K562 (cell line): ENCODE measurements around the gene SIRPA. TPM values are rescaled to one million over a fixed set of nuclear protein-coding genes. Genes with fewer than 3 reads are reported as not detected.

Source experiments
- ATAC-seq: fragments of 200-7000 bp; cut with Tn5 transposase; 3 replicates; pipeline ENCODE4 v1.9.1; 2020; ENCODE audit warnings: moderate library complexity
- BruUV-seq: library from RNA; stranded (reverse); fragments of 400-500 nt; replicated peaks from 2 replicates; lab custom pipeline; 2021; lab: Mats Ljungman, UMichigan
- CTCF ChIA-PET: fragments of 300-600 bp; formaldehyde crosslinking; extraction: SDS; loops from one replicate; lab custom pipeline; 2021; ENCODE audit warnings: low intra/inter-chr PET ratio; lab: Yijun Ruan, JAX
- POLR2A ChIA-PET: fragments of 300-600, 350-650 bp; sonication (Branson Sonifier 250); formaldehyde crosslinking; extraction: SDS; loops from one replicate; lab custom pipeline; 2021; ENCODE audit warnings: antibody characterized with exemption, inconsistent platforms; lab: Yijun Ruan, JAX
- DNase-seq, 4 experiments: peaks; one replicate each; pipeline versions ENCODE4 v3.0.0 to v3.0.0-alpha.2; 2011 to 2018; ENCODE audit warnings: low spot score in 3 of 4, mixed read lengths in 3 of 4; ENCODE audit errors: extremely low read depth in 1 of 4
- FAIRE-seq: peaks from 2 replicates; lab custom pipeline; 2011; peaks lifted over from hg19 to GRCh38; lab: Jason Lieb, UNC
- H2AFZ ChIP-seq: 2 replicates; pipeline ENCODE4 v1.6.0; 2011; ENCODE audit warnings: low read depth, low read length, control low read depth, inconsistent platforms
- H3K27ac ChIP-seq: fragments of 200-600 bp; 3 replicates; pipeline ENCODE4 v1.8.0; 2011; ENCODE audit warnings: low read depth, mild to moderate bottlenecking, control low read depth, inconsistent platforms, low read length, moderate library complexity, mixed read lengths; ENCODE audit errors: extremely low read depth
- H3K27me3 ChIP-seq, 2 experiments: fragments of 300-600 bp in 1 of 2; 2 replicates in 1 of 2; 3 replicates in 1 of 2; pipeline versions ENCODE4 v1.6.0 to v1.8.0; 2011; ENCODE audit warnings: inconsistent platforms in 2 of 2, low read length in 2 of 2, mild to moderate bottlenecking in 1 of 2, mixed read lengths in 1 of 2, moderate library complexity in 1 of 2; ENCODE audit not compliant: control insufficient read depth in 2 of 2, insufficient read depth in 2 of 2
- H3K36me3 ChIP-seq: fragments of 300-600 bp; 3 replicates; pipeline ENCODE4 v1.8.0; 2011; ENCODE audit warnings: mild to moderate bottlenecking, low read length, inconsistent platforms; ENCODE audit not compliant: control insufficient read depth, insufficient read depth
- H3K4me1 ChIP-seq, 2 experiments: fragments of 200-600 bp in 1 of 2; replicated peaks in 1 of 2; 2 replicates in 1 of 2; 3 replicates in 1 of 2; pipeline versions ENCODE4 v1.5.1 to v1.8.0; 2011; ENCODE audit warnings: inconsistent platforms in 2 of 2, low read length in 2 of 2, mild to moderate bottlenecking in 1 of 2, mixed read lengths in 1 of 2, moderate library complexity in 1 of 2; ENCODE audit not compliant: control insufficient read depth in 2 of 2, insufficient read depth in 2 of 2
- H3K4me2 ChIP-seq: 2 replicates; pipeline ENCODE4 v1.6.1; 2011; ENCODE audit warnings: low read length, control low read depth, inconsistent platforms, mixed read lengths; ENCODE audit not compliant: insufficient read depth
- H3K4me3 ChIP-seq: fragments of 200-600 bp; sonication (generic), shearing (Covaris generic); 2 replicates; pipeline ENCODE4 v1.5.1; 2016; ENCODE audit warnings: control low read depth, inconsistent platforms
- H3K79me2 ChIP-seq: fragments of 200-600 bp; 3 replicates; pipeline ENCODE4 v1.8.0; 2011; ENCODE audit warnings: low read length, inconsistent platforms; ENCODE audit not compliant: control insufficient read depth, insufficient read depth
- H3K9ac ChIP-seq, 2 experiments: 2 replicates each; pipeline versions ENCODE4 v1.6.0 to v1.6.1; 2011; ENCODE audit warnings: low read depth in 2 of 2, low read length in 2 of 2, control low read depth in 1 of 2, inconsistent platforms in 1 of 2, mild to moderate bottlenecking in 1 of 2, mixed read lengths in 1 of 2; ENCODE audit not compliant: insufficient read depth in 1 of 2
- H3K9me1 ChIP-seq: one replicate; pipeline ENCODE4 v1.6.0; 2011; ENCODE audit warnings: inconsistent platforms, mild to moderate bottlenecking, low read length, moderate library complexity; ENCODE audit not compliant: control insufficient read depth, insufficient read depth
- H3K9me3 ChIP-seq: replicated peaks from 2 replicates; pipeline ENCODE4 v1.5.1; 2011; ENCODE audit warnings: low read depth, low read length, inconsistent platforms; ENCODE audit not compliant: control insufficient read depth, insufficient read depth
- H4K20me1 ChIP-seq: replicated peaks from 2 replicates; pipeline ENCODE4 v1.6.1; 2011; ENCODE audit warnings: low read length, inconsistent platforms, mixed read lengths; ENCODE audit not compliant: control insufficient read depth, insufficient read depth
- C11orf30 ChIP-seq: fragments of 450-650 bp; IDR thresholded peaks from 2 replicates; pipeline ENCODE4 v1.6.1; 2016; ENCODE audit warnings: low read depth, mild to moderate bottlenecking
- CREM ChIP-seq: IDR thresholded peaks from 2 replicates; pipeline ENCODE4 v1.6.1; 2014; ENCODE audit warnings: antibody characterized with exemption, low read depth
- GABPA ChIP-seq: fragments of 200-800 bp; sonication (Bioruptor generic); conservative IDR thresholded peaks from 2 replicates; pipeline ENCODE4 v1.6.1; 2016; ENCODE audit warnings: low read depth, missing genetic modification characterization, missing compliant biosample characterization
- HDAC8 ChIP-seq: fragments of 450-650 bp; IDR thresholded peaks from 2 replicates; pipeline ENCODE4 v1.6.1; 2016; ENCODE audit warnings: mild to moderate bottlenecking, missing genetic modification characterization, moderate library complexity, missing compliant biosample characterization
- JUN ChIP-seq, 2 experiments: sonication (generic) in 1 of 2; formaldehyde crosslinking in 1 of 2; IDR thresholded peaks; 2 replicates each; pipeline versions ENCODE4 v1.6.1 to v1.8.0; 2012 to 2022; ENCODE audit warnings: borderline replicate concordance in 2 of 2, mild to moderate bottlenecking in 2 of 2, improper control_type of control experiment in 1 of 2, low read depth in 1 of 2, low read length in 1 of 2, missing genetic modification reagents in 1 of 2
- PHF8 ChIP-seq: fragments of 200-600 bp; sonication (generic); IDR thresholded peaks from 2 replicates; pipeline ENCODE4 v1.6.1; 2012; ENCODE audit warnings: mixed run types, mild to moderate bottlenecking, inconsistent platforms, low read length, moderate library complexity, borderline replicate concordance
- SMARCC2 ChIP-seq: fragments of 450-650 bp; IDR thresholded peaks from 2 replicates; pipeline ENCODE4 v1.6.1; 2017; ENCODE audit warnings: antibody characterized with exemption, moderate library complexity, mild to moderate bottlenecking, low read depth
- SRSF3 ChIP-seq: fragments of 200-400 bp; formaldehyde crosslinking; IDR thresholded peaks from 2 replicates; pipeline ENCODE4 v1.6.1; 2016; ENCODE audit warnings: mild to moderate bottlenecking, low read length, moderate library complexity; ENCODE audit not compliant: insufficient read depth
- STAT5A ChIP-seq: IDR thresholded peaks from 2 replicates; pipeline ENCODE4 v1.6.1; 2012; ENCODE audit warnings: low read length, inconsistent platforms, borderline replicate concordance
- TEAD4 ChIP-seq, 2 experiments: sonication (generic) in 1 of 2; formaldehyde crosslinking in 1 of 2; IDR thresholded peaks; 2 replicates each; pipeline versions ENCODE4 v1.6.1 to v1.8.0; 2012 to 2022; ENCODE audit warnings: borderline replicate concordance in 1 of 2, inconsistent platforms in 1 of 2, low read length in 1 of 2, mild to moderate bottlenecking in 1 of 2, missing genetic modification reagents in 1 of 2
- TSC22D4 ChIP-seq: fragments of 450-650 bp; IDR thresholded peaks from 2 replicates; pipeline ENCODE4 v1.6.1; 2016; ENCODE audit warnings: missing genetic modification characterization, missing biosample characterization, control low read depth
- ZC3H4 ChIP-seq: sonication (generic); formaldehyde crosslinking; IDR thresholded peaks from 2 replicates; pipeline ENCODE4 v1.9.0; 2021; ENCODE audit warnings: missing genetic modification reagents, borderline replicate concordance
- ZNF121 ChIP-seq: sonication (generic); formaldehyde crosslinking; conservative IDR thresholded peaks from 2 replicates; pipeline ENCODE4 v1.8.0; 2022; ENCODE audit warnings: missing genetic modification reagents
- ZNF3 ChIP-seq: fragments of 250-450 bp; sonication (Bioruptor Pico); IDR thresholded peaks from 2 replicates; pipeline ENCODE4 v1.5.0; 2021; ENCODE audit warnings: mild to moderate bottlenecking, moderate library complexity
- in situ Hi-C: fragments of 300-500 bp; cut with MboI; formaldehyde crosslinking; loops from 4 replicates; pipeline ENCODE4 v1.15.0; 2018; ENCODE audit warnings: inconsistent platforms, mixed read lengths
- intact Hi-C: fragments of 100-400 bp; cut with micrococcal nuclease; formaldehyde crosslinking; loops from 2 replicates; pipeline ENCODE4 v1.14.2; 2022
- polyA plus RNA-seq, 8 experiments: library from polyadenylated mRNA; depleted of rRNA in 4 of 8; stranded (reverse) in 5 of 8; unstranded in 3 of 8; fragments of >200 nt; fragmentation: Nextera tagmentation in 2 of 8; fragmentation: Illumina TruSeq in 1 of 8; extraction: Ambion mirVana in 2 of 8; extraction: Trizol in 1 of 8; gene quantifications; 2 replicates each; pipeline versions ENCODE4 v1.2.1 to v1.2.3, GENCODE V29; 2011 to 2014; ENCODE audit warnings: inconsistent platforms in 1 of 8, missing spikeins in 1 of 8
- total RNA-seq, 7 experiments: library from RNA; depleted of rRNA in 6 of 7; stranded (reverse); fragments of >200 nt in 6 of 7; fragmentation: Illumina TruSeq in 2 of 7; extraction: Trizol in 2 of 7; gene quantifications; 2 replicates each; pipeline versions ENCODE4 v1.2.1 to v1.2.3, GENCODE V29; 2011 to 2021; ENCODE audit warnings: low replicate concordance in 1 of 7
- TF ChIP-seq, protein P1 (sequence below): fragments of 450-650 bp; IDR thresholded peaks from one replicate; pipeline ENCODE4 v1.6.1; 2018; ENCODE audit warnings: mild to moderate bottlenecking, moderate library complexity; ENCODE audit not compliant: partially characterized antibody

Gene SIRPA
- total and polyA plus RNA-seq, 9 of the 15 experiments (the other 6 are each of a cell fraction or from before 2014, with no cell fraction given), result 0.01 to 0.40 (median 0.11) TPM; not detected in 2

DNA sequence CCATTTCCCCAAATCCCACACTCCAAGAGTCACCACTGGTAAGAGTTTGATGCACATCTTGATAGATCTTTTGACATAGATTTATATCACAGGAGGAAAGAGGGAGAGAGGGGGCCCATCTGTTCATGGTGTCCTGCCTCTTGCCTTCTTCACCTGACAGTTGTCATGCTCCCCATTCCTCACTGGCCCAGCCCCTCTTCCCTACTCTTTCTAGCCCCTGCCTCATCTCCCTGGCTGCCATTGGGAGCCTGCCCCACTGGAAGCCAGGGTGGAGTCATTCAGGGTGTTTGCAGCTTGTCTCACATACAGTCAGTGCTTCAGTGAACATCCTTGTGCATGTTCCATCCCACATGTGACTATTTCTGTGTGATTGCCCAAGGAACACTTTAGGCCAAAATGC, 27.6 kb downstream of the SIRPA start:
- no peak for TF ChIP-seq ZC3H4
- no peak for TF ChIP-seq STAT5A
- TF ChIP-seq JUN (IDR thresholded peaks at IDR 0.05; ENCODE audit: borderline replicate concordance, low read depth, low read length), result no peak
- TF ChIP-seq JUN (CRISPR knock-in tag; IDR thresholded peaks at IDR 0.05; ENCODE audit: borderline replicate concordance), result no peak
- no peak for TF ChIP-seq C11orf30
- no peak for TF ChIP-seq TEAD4 (IDR thresholded peaks at IDR 0.05; ENCODE audit: low read length)
- TF ChIP-seq TEAD4 (CRISPR knock-in tag; IDR thresholded peaks at IDR 0.05; ENCODE audit: borderline replicate concordance), result no peak
- TF ChIP-seq TSC22D4 (tag), result no peak
- TF ChIP-seq SRSF3, result no peak
- TF ChIP-seq, protein P1, sequence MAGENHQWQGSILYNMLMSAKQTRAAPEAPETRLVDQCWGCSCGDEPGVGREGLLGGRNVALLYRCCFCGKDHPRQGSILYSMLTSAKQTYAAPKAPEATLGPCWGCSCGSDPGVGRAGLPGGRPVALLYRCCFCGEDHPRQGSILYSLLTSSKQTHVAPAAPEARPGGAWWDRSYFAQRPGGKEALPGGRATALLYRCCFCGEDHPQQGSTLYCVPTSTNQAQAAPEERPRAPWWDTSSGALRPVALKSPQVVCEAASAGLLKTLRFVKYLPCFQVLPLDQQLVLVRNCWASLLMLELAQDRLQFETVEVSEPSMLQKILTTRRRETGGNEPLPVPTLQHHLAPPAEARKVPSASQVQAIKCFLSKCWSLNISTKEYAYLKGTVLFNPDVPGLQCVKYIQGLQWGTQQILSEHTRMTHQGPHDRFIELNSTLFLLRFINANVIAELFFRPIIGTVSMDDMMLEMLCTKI, result no peak
- no peak for TF ChIP-seq ZNF121 (CRISPR knock-in tag)
- no peak for TF ChIP-seq ZNF3 (CRISPR knock-in tag)
- TF ChIP-seq HDAC8 (tag), result no peak
- no peak for TF ChIP-seq PHF8
- no peak for TF ChIP-seq CREM
- no peak for TF ChIP-seq SMARCC2
- TF ChIP-seq GABPA, result no peak
- ChIA-PET CTCF (no interaction called here), POLR2A (no interaction called here)
- Histone ChIP-seq H3K4me3 (no peak overlapping the region), H3K36me3 (no peaks in the 10 kb centered on the region), H3K79me2 (no peaks in the 10 kb centered on the region), H3K4me2 (no peak overlapping the region), H3K9me1 (no peaks in the 10 kb centered on the region), H2AFZ (no peak overlapping the region), H4K20me1 (no peaks in the 10 kb centered on the region), H3K9ac (no peak overlapping the region), H3K27me3 (peaks cover 0 to 16% of the 10 kb centered on the region in 2 experiments; a peak in 2 of 5 replicates), H3K9me3 (no peaks in the 10 kb centered on the region), H3K27ac (no peak overlapping the region), H3K4me1 (no peaks in the 10 kb centered on the region)
- FAIRE-seq (no peak), ATAC-seq (no peak), DNase-seq (no peak)
- in situ Hi-C loops (no loop called here), intact Hi-C loops (no loop called here)
- no TSS peak for BruUV-seq
